OCI-LY7 (cell line): ENCODE results near the gene COLEC12.

Experiments used
- EZH2phosphoT487 ChIP-seq: fragments of 200-600 bp; sonication (generic); IDR thresholded peaks from 2 replicates; pipeline ENCODE4 v1.6.1; 2018; ENCODE audit warnings: low read depth, borderline replicate concordance, mild to moderate bottlenecking, mixed run types, antibody characterized with exemption, low read length, moderate library complexity, mixed read lengths
- TF ChIP-seq, protein P1 (sequence below): fragments of 200-600 bp; sonication (generic); conservative IDR thresholded peaks from 2 replicates; pipeline ENCODE4 v1.5.1; 2014; ENCODE audit warnings: mild to moderate bottlenecking, antibody characterized with exemption, low read length, moderate library complexity, mixed read lengths

DNA sequence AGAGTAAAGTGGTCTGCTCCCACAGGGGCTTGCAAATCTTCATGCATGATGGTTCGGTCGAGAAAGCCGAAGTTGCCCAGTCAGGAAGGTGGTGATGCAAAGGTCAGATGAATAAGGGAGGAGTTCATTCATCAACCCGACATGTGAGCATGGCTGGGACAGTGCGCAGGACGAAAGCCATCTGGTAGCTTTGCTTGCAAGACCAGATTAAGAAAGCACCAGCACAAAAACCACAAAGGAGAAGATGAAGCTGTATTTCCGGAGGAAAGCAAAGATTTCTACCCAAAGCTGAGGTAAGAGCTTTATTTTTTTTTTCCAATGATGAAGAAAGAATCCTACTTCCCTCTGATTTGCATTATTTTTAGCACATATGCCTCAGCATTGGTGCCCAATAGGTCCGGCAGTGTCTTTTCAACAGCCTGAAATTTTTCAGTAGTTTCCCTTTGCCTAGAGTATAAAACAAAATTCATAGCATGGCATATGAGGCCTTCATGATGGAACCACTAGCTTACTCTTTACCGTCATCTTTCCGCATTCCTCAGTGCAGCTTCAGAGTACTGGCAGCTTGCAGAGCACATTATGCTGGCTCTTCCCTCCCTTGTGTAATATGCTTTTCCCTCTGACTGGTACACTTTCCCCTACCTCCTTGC, 120.7 kb downstream of the COLEC12 start:
- TF ChIP-seq, protein P1, sequence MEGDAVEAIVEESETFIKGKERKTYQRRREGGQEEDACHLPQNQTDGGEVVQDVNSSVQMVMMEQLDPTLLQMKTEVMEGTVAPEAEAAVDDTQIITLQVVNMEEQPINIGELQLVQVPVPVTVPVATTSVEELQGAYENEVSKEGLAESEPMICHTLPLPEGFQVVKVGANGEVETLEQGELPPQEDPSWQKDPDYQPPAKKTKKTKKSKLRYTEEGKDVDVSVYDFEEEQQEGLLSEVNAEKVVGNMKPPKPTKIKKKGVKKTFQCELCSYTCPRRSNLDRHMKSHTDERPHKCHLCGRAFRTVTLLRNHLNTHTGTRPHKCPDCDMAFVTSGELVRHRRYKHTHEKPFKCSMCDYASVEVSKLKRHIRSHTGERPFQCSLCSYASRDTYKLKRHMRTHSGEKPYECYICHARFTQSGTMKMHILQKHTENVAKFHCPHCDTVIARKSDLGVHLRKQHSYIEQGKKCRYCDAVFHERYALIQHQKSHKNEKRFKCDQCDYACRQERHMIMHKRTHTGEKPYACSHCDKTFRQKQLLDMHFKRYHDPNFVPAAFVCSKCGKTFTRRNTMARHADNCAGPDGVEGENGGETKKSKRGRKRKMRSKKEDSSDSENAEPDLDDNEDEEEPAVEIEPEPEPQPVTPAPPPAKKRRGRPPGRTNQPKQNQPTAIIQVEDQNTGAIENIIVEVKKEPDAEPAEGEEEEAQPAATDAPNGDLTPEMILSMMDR = no peak
- TF ChIP-seq EZH2phosphoT487 = no peak
